Left ventricle myocardium inferior (tissue), 1 donor: ENCODE results near the gene TMEM125. TPM values are rescaled to one million over a fixed set of nuclear protein-coding genes. Genes with fewer than 3 reads are reported as not detected.

Experiments
- DNase-seq: peaks from one replicate; pipeline ENCODE4 v3.0.0-alpha.2; 2020
- H3K27ac ChIP-seq: fragments of 200-600 bp; replicated peaks from 2 replicates; pipeline ENCODE4 v1.8.0; 2021
- H3K27me3 ChIP-seq: fragments of 200-600 bp; 2 replicates; pipeline ENCODE4 v1.8.0; 2021; ENCODE audit warnings: low read depth
- H3K36me3 ChIP-seq: fragments of 200-600 bp; 2 replicates; pipeline ENCODE4 v1.8.0; 2021
- H3K4me1 ChIP-seq: fragments of 200-600 bp; 2 replicates; pipeline ENCODE4 v1.8.0; 2021
- H3K4me3 ChIP-seq: fragments of 200-600 bp; 2 replicates; pipeline ENCODE4 v1.8.0; 2021; ENCODE audit warnings: mild to moderate bottlenecking, moderate library complexity
- H3K9me3 ChIP-seq: fragments of 200-600 bp; replicated peaks from 2 replicates; pipeline ENCODE4 v1.8.0; 2021
- CTCF ChIP-seq: fragments of 200-600 bp; IDR thresholded peaks from 2 replicates; pipeline ENCODE4 v1.8.0; 2021; ENCODE audit warnings: antibody characterized with exemption, mild to moderate bottlenecking, borderline replicate concordance
- intact Hi-C: fragments of 100-400 bp; cut with micrococcal nuclease; formaldehyde crosslinking; loops from one replicate; pipeline ENCODE4 v1.11.0; 2022
- total RNA-seq: library from RNA; stranded (reverse); fragmentation: NEBNext Ultra II Directional; extraction: Animal tissue kit (Norgen Biotek cat#: 25700); gene quantifications from one replicate; pipeline ENCODE4 v1.2.1, GENCODE V29; 2021
- donor health status: DM: no; HTN: yes; CAD: no; lungs with severe emphysema.

TMEM125 gene
- total RNA-seq, 1 donor from 2014 or later: not detected

- Histone ChIP-seq H3K36me3 (peaks cover 44% of the 10 kb centered on the region), H3K4me3 (no peak overlapping the region), H3K27me3 (no peaks in the 10 kb centered on the region), H3K4me1 (no peaks in the 10 kb centered on the region), H3K9me3 (peaks cover 21% of the 10 kb centered on the region), H3K27ac (no peak overlapping the region)
- DNase-seq: no peak
- intact Hi-C loops: no loop called here
- no peak for TF ChIP-seq CTCF
Observed at GRCh38 chr1:43321331-43321891, 51.6 kb downstream of the TMEM125 start.

DNA sequence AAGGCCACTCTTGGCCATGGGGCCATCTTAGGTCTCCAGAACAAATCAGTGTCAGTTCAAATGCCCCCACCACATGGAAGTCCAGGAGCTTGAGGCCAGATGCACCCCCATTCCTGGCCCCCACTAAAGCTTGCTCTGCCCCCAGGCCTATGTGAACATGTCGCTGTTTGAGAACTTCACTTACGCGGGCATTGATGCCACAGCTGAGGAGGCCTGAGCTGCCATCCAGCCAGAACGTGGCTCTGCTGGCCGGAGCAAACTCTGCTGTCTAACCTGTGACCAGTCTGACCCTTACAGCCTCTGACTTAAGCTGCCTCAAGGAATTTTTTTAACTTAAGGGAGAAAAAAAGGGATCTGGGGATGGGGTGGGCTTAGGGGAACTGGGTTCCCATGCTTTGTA is 52.7 kb downstream of the TMEM125 start:
- peaks cover 44% of the 10 kb centered on the region for H3K36me3 ChIP-seq
- no peaks in the 10 kb centered on the region for H3K27me3 ChIP-seq
- H3K4me3 ChIP-seq: no peak overlapping the region
- no peak for TF ChIP-seq CTCF
- no peak for DNase-seq
- H3K27ac ChIP-seq: no peak overlapping the region
- peaks cover 26% of the 10 kb centered on the region for H3K9me3 ChIP-seq
- no peaks in the 10 kb centered on the region for H3K4me1 ChIP-seq
- intact Hi-C loops: no loop called here

Other genes with a start within 250 kb of the TMEM125 start
- gene EBNA1BP2, start 97.7 kb upstream of the TMEM125 start, total RNA-seq: 29.8 TPM
- gene CFAP57, start 97.7 kb upstream of the TMEM125 start, total RNA-seq: not detected
- not detected for gene C1orf210, start 15.6 kb downstream of the TMEM125 start, total RNA-seq
- 25.1 TPM for gene TIE1, start 31.0 kb downstream of the TMEM125 start, total RNA-seq
- gene MPL, start 67.8 kb downstream of the TMEM125 start, total RNA-seq: 0.82 TPM
- gene CDC20, start 89.0 kb downstream of the TMEM125 start, total RNA-seq: 0.99 TPM
- 26.7 TPM for gene ELOVL1, start 98.0 kb downstream of the TMEM125 start, total RNA-seq
- 15.7 TPM for gene MED8, start 119.8 kb downstream of the TMEM125 start, total RNA-seq
- gene SZT2, start 119.9 kb downstream of the TMEM125 start, total RNA-seq: 24.8 TPM
- 22.8 TPM for gene HYI, start 183.9 kb downstream of the TMEM125 start, total RNA-seq